ENCODE data around the gene GRK5.

The GRK5 gene

GRCh38 chr10:119350502-119351097, 143.2 kb downstream of the GRK5 start:
- H2AFZ ChIP-seq (ENCODE audit: low read depth, low read length), result no peak overlapping the region
- ATAC-seq (ENCODE audit: insufficient read depth, low read depth), result no peak
- TF ChIP-seq CTCF (IDR thresholded peaks at IDR 0.05; ENCODE audit: borderline replicate concordance, extremely low read depth, low read length, poor library complexity, severe bottlenecking), result no peak
- no peak for TF ChIP-seq EZH2 (IDR thresholded peaks at IDR 0.05; ENCODE audit: borderline replicate concordance, low read depth, low read length, severe bottlenecking)
- no peak for DNase-seq
- H3K79me2 ChIP-seq (ENCODE audit: insufficient read depth, low read length), result no peaks in the 10 kb centered on the region
- H3K4me2 ChIP-seq (ENCODE audit: insufficient read depth, low read length), result no peak overlapping the region
- H3K27me3 ChIP-seq (ENCODE audit: insufficient read depth, low read length, poor library complexity), result no peaks in the 10 kb centered on the region
- H3K4me3 ChIP-seq (ENCODE audit: low read depth in 1 of 2, low read length in 2 of 2), result no peak overlapping the region
- H3K27ac ChIP-seq (ENCODE audit: low read length), result no peak overlapping the region
- H3K9me3 ChIP-seq (ENCODE audit: insufficient read depth, low read length, severe bottlenecking), result peaks cover 4% of the 10 kb centered on the region
- no peak overlapping the region for H3K9ac ChIP-seq (ENCODE audit: low read depth, low read length)
- no peaks in the 10 kb centered on the region for H3K4me1 ChIP-seq (ENCODE audit: insufficient read depth, low read length)
- H3K36me3 ChIP-seq (ENCODE audit: insufficient read depth, low read length), result 0 out of 2 replicates have a peak, but pooled peaks cover 3% of the 10 kb centered on the region
- no peaks in the 10 kb centered on the region; the same call in 1 of the 2 replicates for H4K20me1 ChIP-seq (ENCODE audit: insufficient read depth, low read length)

- TF ChIP-seq CTCF (IDR thresholded peaks at IDR 0.05; ENCODE audit: borderline replicate concordance, extremely low read depth, low read length, poor library complexity, severe bottlenecking), result no peak
- no peak for TF ChIP-seq EZH2 (IDR thresholded peaks at IDR 0.05; ENCODE audit: borderline replicate concordance, low read depth, low read length, severe bottlenecking)
- Histone ChIP-seq H3K4me1 (ENCODE audit: insufficient read depth, low read length) (no peaks in the 10 kb centered on the region), H3K4me2 (ENCODE audit: insufficient read depth, low read length) (no peak overlapping the region), H3K36me3 (ENCODE audit: insufficient read depth, low read length) (0 out of 2 replicates have a peak, but pooled peaks cover 3% of the 10 kb centered on the region), H4K20me1 (ENCODE audit: insufficient read depth, low read length) (no peaks in the 10 kb centered on the region; the same call in 1 of the 2 replicates), H3K9me3 (ENCODE audit: insufficient read depth, low read length, severe bottlenecking) (peaks cover 10% of the 10 kb centered on the region), H3K27ac (ENCODE audit: low read length) (no peak overlapping the region), H3K27me3 (ENCODE audit: insufficient read depth, low read length, poor library complexity) (no peaks in the 10 kb centered on the region), H2AFZ (ENCODE audit: low read depth, low read length) (no peak overlapping the region), H3K79me2 (ENCODE audit: insufficient read depth, low read length) (no peaks in the 10 kb centered on the region), H3K9ac (ENCODE audit: low read depth, low read length) (no peak overlapping the region), H3K4me3 (ENCODE audit: low read depth in 1 of 2, low read length in 2 of 2) (no peak overlapping the region)
- DNase-seq (no peak), ATAC-seq (ENCODE audit: insufficient read depth, low read depth) (no peak)
Observed at GRCh38 chr10:119351189-119351588, 143.8 kb downstream of the GRK5 start.

- Histone ChIP-seq H2AFZ (ENCODE audit: low read depth, low read length) (no peak overlapping the region), H3K27me3 (ENCODE audit: insufficient read depth, low read length, poor library complexity) (no peaks in the 10 kb centered on the region), H3K4me1 (ENCODE audit: insufficient read depth, low read length) (no peaks in the 10 kb centered on the region), H3K4me2 (ENCODE audit: insufficient read depth, low read length) (no peak overlapping the region), H4K20me1 (ENCODE audit: insufficient read depth, low read length) (no peaks in the 10 kb centered on the region), H3K27ac (ENCODE audit: low read length) (no peak overlapping the region), H3K36me3 (ENCODE audit: insufficient read depth, low read length) (0 out of 2 replicates have a peak, but pooled peaks cover 3% of the 10 kb centered on the region), H3K79me2 (ENCODE audit: insufficient read depth, low read length) (no peaks in the 10 kb centered on the region), H3K9ac (ENCODE audit: low read depth, low read length) (no peak overlapping the region), H3K9me3 (ENCODE audit: insufficient read depth, low read length, severe bottlenecking) (peaks cover 10% of the 10 kb centered on the region), H3K4me3 (ENCODE audit: low read depth in 1 of 2, low read length in 2 of 2) (no peak overlapping the region)
- TF ChIP-seq EZH2 (IDR thresholded peaks at IDR 0.05; ENCODE audit: borderline replicate concordance, low read depth, low read length, severe bottlenecking), result no peak
- no peak for TF ChIP-seq CTCF (IDR thresholded peaks at IDR 0.05; ENCODE audit: borderline replicate concordance, extremely low read depth, low read length, poor library complexity, severe bottlenecking)
- ATAC-seq (ENCODE audit: insufficient read depth, low read depth) (no peak), DNase-seq (no peak)
Observed at GRCh38 chr10:119352042-119352441, 144.7 kb downstream of the GRK5 start.
